Skeletal muscle tissue (tissue), 4 donors: ENCODE measurements around the gene KDM6B. TPM values are rescaled to one million over a fixed set of nuclear protein-coding genes. Genes with fewer than 3 reads are reported as not detected.

ENCODE experiments used
- H3K27ac ChIP-seq: one replicate; pipeline ENCODE4 v1.7.0; 2013; ENCODE audit warnings: mild to moderate bottlenecking, low read depth, low read length, inconsistent platforms
- H3K27me3 ChIP-seq, 3 donors: one replicate each; pipeline ENCODE4 v1.7.0; 2013; ENCODE audit warnings: low read length in 3 of 3; ENCODE audit not compliant: control insufficient read depth in 3 of 3, insufficient read depth in 3 of 3
- H3K36me3 ChIP-seq, 3 donors: one replicate each; pipeline ENCODE4 v1.7.0; 2013; ENCODE audit warnings: low read length in 3 of 3; ENCODE audit not compliant: control insufficient read depth in 3 of 3, insufficient read depth in 3 of 3
- H3K4me1 ChIP-seq, 3 donors: one replicate each; pipeline ENCODE4 v1.7.0; 2013; ENCODE audit warnings: low read length in 3 of 3, mild to moderate bottlenecking in 3 of 3; ENCODE audit not compliant: control insufficient read depth in 3 of 3, insufficient read depth in 3 of 3
- H3K4me3 ChIP-seq, 3 donors: one replicate each; pipeline ENCODE4 v1.7.0; 2013; ENCODE audit warnings: low read length in 3 of 3
- H3K9ac ChIP-seq, 3 donors: one replicate each; pipeline ENCODE4 v1.7.0; 2013; ENCODE audit warnings: low read length in 3 of 3, mild to moderate bottlenecking in 3 of 3, moderate library complexity in 2 of 3, low read depth in 1 of 3
- H3K9me3 ChIP-seq, 3 donors: one replicate each; pipeline ENCODE4 v1.7.0; 2013; ENCODE audit warnings: low read length in 3 of 3; ENCODE audit not compliant: control insufficient read depth in 3 of 3
- total RNA-seq: library from RNA; depleted of rRNA; stranded (reverse); fragments of >200 nt; gene quantifications from one replicate; pipeline ENCODE4 v1.2.3, GENCODE V29; 2014
- donor health status: Osteomylitis.

Gene KDM6B
- total RNA-seq, 1 donor from 2014 or later, result 2.6 TPM

- Histone ChIP-seq H3K27me3 (no peaks in the 10 kb centered on the region), H3K27ac (peak overlapping the region; percentile 100), H3K9ac (peak overlapping the region; percentile 34 to 97 (median 59)), H3K36me3 (no peaks in the 10 kb centered on the region), H3K4me3 (peak overlapping the region; percentile 83 to 97 (median 94)), H3K9me3 (no peaks in the 10 kb centered on the region), H3K4me1 (peaks cover 20 to 32% (median 22%) of the 10 kb centered on the region in 3 donors)
Measured at GRCh38 chr17:7833011-7833794, 814 bp upstream of the KDM6B start.

- Histone ChIP-seq H3K36me3 (no peaks in the 10 kb centered on the region), H3K27ac (peak overlapping the region; percentile 100), H3K4me1 (peaks cover 32 to 45% (median 34%) of the 10 kb centered on the region in 3 donors), H3K27me3 (no peaks in the 10 kb centered on the region), H3K4me3 (peak overlapping the region; percentile 83 to 97 (median 94)), H3K9ac (peak overlapping the region; percentile 95 to 99 (median 97)), H3K9me3 (no peaks in the 10 kb centered on the region)
Measured at GRCh38 chr17:7834542-7834956, 532 bp downstream of the KDM6B start.

GRCh38 chr17:7834957-7835813, 1.2 kb downstream of the KDM6B start:
- Histone ChIP-seq H3K9me3 (no peaks in the 10 kb centered on the region), H3K4me1 (peaks cover 38 to 51% (median 40%) of the 10 kb centered on the region in 3 donors), H3K36me3 (peaks cover 0 to 4% (median 0%) of the 10 kb centered on the region in 3 donors), H3K4me3 (peak overlapping the region; percentile 83 to 98 (median 97)), H3K9ac (peak overlapping the region; percentile 96 to 100 (median 99)), H3K27ac (peak overlapping the region; percentile 100), H3K27me3 (no peaks in the 10 kb centered on the region)

- H3K9ac ChIP-seq, result peak overlapping the region; percentile 96 to 100 (median 99)
- peaks cover 0 to 4% (median 0%) of the 10 kb centered on the region in 3 donors for H3K36me3 ChIP-seq
- no peaks in the 10 kb centered on the region for H3K27me3 ChIP-seq
- H3K27ac ChIP-seq, result peak overlapping the region; percentile 100
- peaks cover 46 to 59% (median 49%) of the 10 kb centered on the region in 3 donors for H3K4me1 ChIP-seq
- no peaks in the 10 kb centered on the region for H3K9me3 ChIP-seq
- peak overlapping the region; percentile 83 to 98 (median 97) for H3K4me3 ChIP-seq
Measured at GRCh38 chr17:7835814-7836595, 2.0 kb downstream of the KDM6B start.

- Histone ChIP-seq H3K27me3 (no peaks in the 10 kb centered on the region), H3K9ac (peak overlapping the region; percentile 96 to 100 (median 99))
Measured at GRCh38 chr17:7836596-7837407, 2.8 kb downstream of the KDM6B start.

GRCh38 chr17:7837408-7838088, 3.5 kb downstream of the KDM6B start:
- peak overlapping the region; percentile 96 to 100 (median 99) for H3K9ac ChIP-seq

More at GRCh38 chr17:7836596-7837407, 2.8 kb downstream of the KDM6B start:
- peak overlapping the region; percentile 100 for H3K27ac ChIP-seq
- H3K4me1 ChIP-seq, result peaks cover 51 to 65% (median 54%) of the 10 kb centered on the region in 3 donors
- peak overlapping the region; percentile 83 to 98 (median 97) for H3K4me3 ChIP-seq
- H3K36me3 ChIP-seq, result peaks cover 0 to 4% (median 3%) of the 10 kb centered on the region in 3 donors
- no peaks in the 10 kb centered on the region for H3K9me3 ChIP-seq

GRCh38 chr17:7838090-7839075, 4.4 kb downstream of the KDM6B start:
- Histone ChIP-seq H3K9ac (peak overlapping the region; percentile 52 to 100 (median 58)), H3K9me3 (no peaks in the 10 kb centered on the region), H3K27ac (peak overlapping the region; percentile 100), H3K27me3 (no peaks in the 10 kb centered on the region), H3K4me1 (peaks cover 54 to 69% (median 63%) of the 10 kb centered on the region in 3 donors), H3K36me3 (peaks cover 0 to 4% (median 3%) of the 10 kb centered on the region in 3 donors), H3K4me3 (peak overlapping the region; percentile 52 to 98 (median 55))

More at GRCh38 chr17:7837408-7838088, 3.5 kb downstream of the KDM6B start:
- Histone ChIP-seq H3K27me3 (no peaks in the 10 kb centered on the region), H3K4me1 (peaks cover 51 to 65% (median 58%) of the 10 kb centered on the region in 3 donors), H3K27ac (peak overlapping the region; percentile 100), H3K4me3 (peak overlapping the region; percentile 83 to 98 (median 97)), H3K36me3 (peaks cover 0 to 4% (median 3%) of the 10 kb centered on the region in 3 donors), H3K9me3 (no peaks in the 10 kb centered on the region)
